Measurements from ENCODE around the gene TGOLN2.
A peak's percentile ranks its signal among the peaks of the same experiment; 100 is the strongest.
"Not testable (repeated sequence)": the region's sequence is repeated elsewhere in the genome, so short reads cannot be mapped to it uniquely, and the experiment has no call there.

The TGOLN2 gene

DNA sequence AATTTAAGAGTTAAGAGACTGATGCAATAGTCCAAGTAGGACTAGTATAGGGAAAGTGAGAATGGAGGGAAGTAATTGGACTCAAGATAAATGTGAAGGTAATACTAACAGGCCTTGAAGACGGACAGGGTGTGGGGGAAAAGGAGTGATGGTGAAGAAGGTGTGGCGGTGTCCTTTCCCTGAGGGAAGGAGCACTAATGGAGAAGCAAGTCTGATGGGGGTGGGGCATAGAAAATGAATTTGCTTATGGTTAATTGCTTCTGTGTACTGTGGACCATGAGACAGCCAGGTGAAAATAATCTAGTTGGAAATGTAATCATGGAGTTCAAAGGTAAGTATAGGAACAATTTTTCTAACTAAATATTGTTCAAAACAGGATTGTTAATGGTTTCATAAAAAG, 7.1 kb upstream of the TGOLN2 start:
- DNase-seq, result no peak

DNA sequence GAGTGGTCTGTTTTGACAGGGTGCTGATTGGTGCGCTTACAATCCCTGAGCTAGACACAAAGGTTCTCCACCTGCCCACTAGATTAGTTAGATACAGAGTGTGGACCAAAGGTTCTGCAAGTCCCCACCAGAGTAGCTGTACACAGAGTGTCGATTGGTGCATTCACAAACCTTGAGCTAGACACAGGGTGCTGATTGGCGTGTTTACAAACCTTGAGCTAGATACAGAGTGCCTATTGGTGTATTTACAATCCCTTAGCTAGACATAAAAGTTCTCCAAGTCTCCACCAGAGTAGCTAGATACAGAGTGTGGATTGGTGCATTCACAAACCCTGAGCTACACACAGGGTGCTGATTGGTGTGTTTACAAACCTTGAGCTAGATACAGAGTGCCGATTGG, 6.1 kb upstream of the TGOLN2 start:
- not testable (repeated sequence) for DNase-seq

GRCh38 chr2:85330839-85331636, 3.2 kb upstream of the TGOLN2 start:
- no peak for DNase-seq

DNA sequence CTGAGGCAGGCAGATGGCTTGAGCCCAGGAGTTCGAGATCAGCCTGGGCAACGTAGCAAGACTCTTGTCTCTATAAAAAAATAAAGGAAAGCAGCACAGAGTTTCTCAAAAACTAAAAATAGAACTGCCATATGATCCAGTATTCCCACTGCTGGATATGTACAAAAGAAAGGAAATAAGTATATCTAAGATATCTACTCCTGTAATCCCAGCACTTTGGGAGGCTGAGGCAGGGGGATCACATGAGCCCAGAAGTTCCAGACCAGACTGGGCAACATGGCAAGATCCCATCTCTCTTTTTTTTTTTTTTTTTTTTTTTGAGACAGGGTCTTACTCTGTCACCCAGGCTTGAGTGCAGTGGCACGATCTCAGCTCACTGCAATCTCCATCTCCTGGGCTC, 1.9 kb upstream of the TGOLN2 start:
- not testable (repeated sequence) for DNase-seq

- DNase-seq, result no peak
Measured at GRCh38 chr2:85329181-85329651, 1.4 kb upstream of the TGOLN2 start.

GRCh38 chr2:85327160-85327821, 498 bp downstream of the TGOLN2 start:
- DNase-seq, result peak; percentile 70

DNA sequence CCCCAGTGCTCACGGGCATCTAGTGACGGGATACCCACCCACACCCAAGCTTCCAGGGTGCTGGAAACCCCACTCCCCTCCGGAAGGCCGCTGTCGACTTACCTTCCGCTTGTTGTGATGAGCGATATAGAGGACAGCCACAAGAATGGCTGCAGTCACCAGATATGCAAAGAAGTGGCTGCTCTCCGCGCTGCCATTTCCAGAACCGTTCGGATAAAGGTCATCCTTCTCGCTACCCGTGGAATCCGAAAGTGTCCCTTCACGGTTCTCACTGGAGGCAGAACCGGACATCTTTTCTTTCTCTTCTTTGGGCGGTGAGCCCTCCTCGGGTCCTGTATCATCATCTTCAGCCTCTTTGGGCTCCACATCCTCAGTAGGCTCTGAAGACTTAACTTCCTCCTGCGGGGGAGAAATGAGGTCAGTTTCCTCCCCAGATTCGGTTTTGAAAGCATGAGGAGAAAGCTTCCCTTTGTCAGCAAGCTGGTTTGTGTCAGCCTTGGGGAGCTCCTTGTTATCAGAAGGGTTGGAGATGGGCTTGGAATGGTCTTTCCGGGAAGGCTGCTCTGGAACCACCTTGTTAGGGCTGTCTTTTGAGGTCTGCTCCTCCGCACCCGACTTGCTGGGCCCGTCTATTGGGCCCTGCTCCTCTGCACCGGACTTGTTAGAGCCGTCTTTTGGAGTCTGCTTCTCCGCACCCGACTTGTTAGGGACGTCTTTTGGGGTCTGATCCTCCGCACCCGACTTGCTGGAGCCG, 1.2 kb downstream of the TGOLN2 start:
- peak; percentile 53 for DNase-seq

DNA sequence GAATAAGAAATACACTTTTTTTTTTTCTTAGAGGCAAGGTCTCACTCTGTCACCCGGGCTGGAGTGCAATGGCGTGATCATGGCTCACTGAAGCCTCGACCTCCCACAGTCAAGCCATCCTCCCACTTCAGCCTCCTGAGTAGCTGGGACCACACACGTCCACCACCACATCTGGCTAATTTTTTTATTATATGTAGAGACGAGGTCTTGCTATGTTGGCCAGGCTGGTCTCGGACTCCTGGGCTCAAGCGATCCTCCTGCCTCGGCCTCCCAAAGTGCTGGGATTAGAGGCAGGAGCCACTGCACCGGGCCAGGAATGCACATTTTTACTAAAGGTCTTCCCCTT, 2.4 kb downstream of the TGOLN2 start:
- DNase-seq, result no peak

GRCh38 chr2:85324639-85325465, 2.9 kb downstream of the TGOLN2 start:
- no peak for DNase-seq

DNA sequence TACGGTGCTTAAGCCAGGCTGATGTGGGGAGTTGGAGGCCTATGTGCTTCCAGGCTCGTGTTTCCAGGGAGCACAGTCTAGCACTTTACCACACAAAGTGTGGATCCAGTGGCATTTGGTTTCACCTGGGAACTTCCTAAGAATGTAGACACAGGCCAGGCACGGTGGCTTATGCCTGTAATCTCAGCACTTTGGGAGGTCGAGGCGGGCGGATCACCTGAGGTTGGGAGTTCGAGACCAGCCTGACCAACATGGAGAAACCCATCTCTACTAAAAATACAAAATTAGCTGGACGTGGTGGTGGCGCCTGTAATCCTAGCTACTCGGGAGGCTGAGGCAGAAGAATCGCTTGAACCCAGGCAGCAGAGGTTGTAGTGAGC, 3.8 kb downstream of the TGOLN2 start:
- DNase-seq, result not testable (repeated sequence)

- no peak for DNase-seq
Measured at GRCh38 chr2:85323351-85323987, 4.3 kb downstream of the TGOLN2 start.

DNA sequence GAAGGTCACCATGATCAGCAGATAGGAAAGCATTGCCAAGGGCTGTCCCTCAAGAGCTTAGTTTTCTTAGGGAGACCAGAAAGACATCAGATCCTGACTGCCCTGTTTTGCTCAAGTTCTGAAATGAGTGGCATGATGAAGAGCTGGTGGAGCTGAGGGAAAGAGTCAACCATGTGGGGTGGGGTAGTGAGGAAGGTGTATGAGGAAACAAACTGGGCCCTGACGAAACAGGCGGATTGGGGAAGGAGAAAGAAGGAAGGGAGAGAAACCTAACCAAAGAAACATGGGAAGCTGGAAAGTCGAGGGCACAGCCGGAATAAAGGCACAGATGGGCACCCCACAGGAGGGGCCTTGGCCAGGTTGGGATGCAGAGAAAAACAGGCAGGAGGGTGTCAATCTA, 8.0 kb downstream of the TGOLN2 start:
- no peak for DNase-seq

- peak; percentile 58 for DNase-seq
Measured at GRCh38 chr2:85318222-85319074, 9.3 kb downstream of the TGOLN2 start.

GRCh38 chr2:85315921-85316320, 11.9 kb downstream of the TGOLN2 start:
- DNase-seq, result not testable (repeated sequence)

DNA sequence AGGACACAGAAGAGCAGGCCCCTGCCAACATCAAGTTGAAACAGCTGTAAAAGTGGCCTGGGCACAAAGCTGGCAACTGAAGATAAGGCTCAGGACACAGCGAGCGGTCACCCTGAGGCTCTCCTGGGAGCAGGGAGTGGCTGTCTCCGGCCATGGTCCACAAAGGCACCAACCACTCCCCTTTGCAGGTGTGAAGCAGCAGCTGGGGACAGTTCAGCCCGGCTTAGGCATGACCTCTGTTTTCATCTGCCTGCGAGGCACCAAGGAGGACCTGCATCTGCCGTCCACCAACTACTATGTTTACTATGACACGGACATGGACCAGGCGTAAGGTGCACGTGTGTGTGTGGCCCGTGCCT, 12.9 kb downstream of the TGOLN2 start:
- no peak for DNase-seq

DNA sequence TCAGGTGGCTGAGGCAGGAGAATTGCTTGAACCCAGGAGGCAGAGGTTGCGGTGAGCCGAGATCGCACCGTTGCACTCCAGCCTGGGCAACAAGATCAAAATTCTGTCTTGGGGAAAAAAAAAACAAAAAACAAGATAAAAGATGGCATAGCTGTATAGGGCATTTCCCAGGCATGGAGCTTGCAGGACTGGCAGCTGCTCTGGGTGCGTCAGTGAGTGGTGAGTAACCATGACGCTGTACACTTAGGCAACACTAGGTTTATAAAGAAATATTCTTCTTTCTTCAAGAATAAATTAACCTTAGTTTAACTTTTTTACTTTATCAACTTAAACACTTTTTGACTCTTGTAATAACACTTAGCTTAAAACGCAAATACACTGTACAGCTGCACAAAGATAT, 15.4 kb downstream of the TGOLN2 start:
- no peak for DNase-seq

DNA sequence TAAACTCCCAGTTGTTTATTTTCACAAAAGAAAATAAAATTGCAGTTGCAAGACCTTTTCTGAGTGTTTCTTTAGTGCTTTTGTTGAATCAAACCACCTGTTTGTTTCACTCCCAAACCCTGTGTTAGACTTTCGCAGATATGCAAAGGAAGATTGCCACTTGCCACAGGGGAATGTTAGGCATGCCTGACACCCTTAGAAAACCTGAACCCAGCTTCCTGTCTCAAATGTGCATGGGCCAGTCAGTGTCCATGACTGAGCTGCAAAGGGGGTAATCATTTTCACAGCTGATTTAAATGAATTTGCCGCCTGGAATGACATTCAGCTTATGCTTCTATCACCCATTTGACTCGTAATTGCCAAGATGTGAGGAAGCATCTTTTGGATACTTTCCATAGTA, 17.5 kb downstream of the TGOLN2 start:
- DNase-seq, result no peak

- no peak for DNase-seq
Measured at GRCh38 chr2:85309699-85310321, 18.0 kb downstream of the TGOLN2 start.

GRCh38 chr2:85308896-85309555, 18.8 kb downstream of the TGOLN2 start:
- DNase-seq, result peak; percentile 21

- no peak for DNase-seq
Measured at GRCh38 chr2:85308201-85308600, 19.6 kb downstream of the TGOLN2 start.
